Neuronal stem cell (in vitro differentiated cells): ENCODE results near the gene LGMN.
"Not testable (repeated sequence)": the region's sequence is repeated elsewhere in the genome, so short reads cannot be mapped to it uniquely, and the experiment has no call there.

Experiments used
- DNase-seq: peaks from one replicate; pipeline ENCODE4 v3.0.0-alpha.2; 2013; ENCODE audit warnings: low spot score
- H2AFZ ChIP-seq: one replicate; pipeline ENCODE4 v1.6.1; 2013; ENCODE audit warnings: mild to moderate bottlenecking, low read length, inconsistent platforms
- H2AK5ac ChIP-seq: 2 replicates; pipeline ENCODE4 v1.6.1; 2013; ENCODE audit warnings: low read depth, mild to moderate bottlenecking, inconsistent platforms, low read length, moderate library complexity, mixed read lengths
- H2BK120ac ChIP-seq: 2 replicates; pipeline ENCODE4 v1.6.1; 2013; ENCODE audit warnings: low read depth, mild to moderate bottlenecking, inconsistent platforms, low read length, moderate library complexity, mixed read lengths
- H2BK12ac ChIP-seq: one replicate; pipeline ENCODE4 v1.6.1; 2013; ENCODE audit warnings: low read length, inconsistent platforms
- H2BK15ac ChIP-seq: 2 replicates; pipeline ENCODE4 v1.6.1; 2013; ENCODE audit warnings: mild to moderate bottlenecking, low read length, inconsistent platforms, mixed read lengths
- H2BK5ac ChIP-seq: one replicate; pipeline ENCODE4 v1.6.1; 2013; ENCODE audit warnings: inconsistent platforms, mild to moderate bottlenecking, low read length, moderate library complexity
- H3K14ac ChIP-seq: one replicate; pipeline ENCODE4 v1.6.1; 2013; ENCODE audit warnings: low read length, inconsistent platforms
- H3K18ac ChIP-seq: 2 replicates; pipeline ENCODE4 v1.6.1; 2013; ENCODE audit warnings: low read length, inconsistent platforms
- H3K23ac ChIP-seq: 2 replicates; pipeline ENCODE4 v1.6.1; 2013; ENCODE audit warnings: low read depth, mild to moderate bottlenecking, mixed read lengths, low read length, inconsistent platforms; ENCODE audit not compliant: poor library complexity
- H3K27ac ChIP-seq: replicated peaks from 3 replicates; pipeline ENCODE4 v1.5.1; 2013; ENCODE audit warnings: low read length, inconsistent platforms
- H3K27me3 ChIP-seq, 3 experiments: 2 replicates each; pipeline ENCODE4 v1.6.1; 2013; ENCODE audit warnings: low read length in 3 of 3, mild to moderate bottlenecking in 2 of 3, inconsistent platforms in 1 of 3, low read depth in 1 of 3, mixed read lengths in 1 of 3, moderate library complexity in 1 of 3; ENCODE audit not compliant: control insufficient read depth in 3 of 3, insufficient read depth in 3 of 3
- H3K36me3 ChIP-seq, 2 donors: replicated peaks in 1 of 2; 2 replicates each; pipeline ENCODE4 v1.6.1; 2013; ENCODE audit warnings: low read length in 2 of 2; ENCODE audit not compliant: control insufficient read depth in 2 of 2, insufficient read depth in 2 of 2
- H3K4ac ChIP-seq: 2 replicates; pipeline ENCODE4 v1.6.1; 2013; ENCODE audit warnings: inconsistent platforms, mild to moderate bottlenecking, low read length, moderate library complexity
- H3K4me1 ChIP-seq, 2 donors: 1 replicate in 1 of 2; 2 replicates in 1 of 2; pipeline ENCODE4 v1.6.1; 2013; ENCODE audit warnings: low read length in 2 of 2, low read depth in 1 of 2; ENCODE audit not compliant: control insufficient read depth in 2 of 2, insufficient read depth in 1 of 2
- H3K4me2 ChIP-seq: one replicate; pipeline ENCODE4 v1.6.1; 2013; ENCODE audit warnings: mild to moderate bottlenecking, low read length, inconsistent platforms; ENCODE audit not compliant: insufficient read depth, poor library complexity, severe bottlenecking
- H3K4me3 ChIP-seq, 2 donors: 2 replicates each; pipeline ENCODE4 v1.5.1; 2013; ENCODE audit warnings: low read length in 2 of 2, mild to moderate bottlenecking in 2 of 2, inconsistent platforms in 1 of 2, moderate library complexity in 1 of 2
- H3K79me1 ChIP-seq: one replicate; pipeline ENCODE4 v1.6.1; 2013; ENCODE audit warnings: low read depth, mild to moderate bottlenecking, inconsistent platforms, low read length, moderate library complexity
- H3K9ac ChIP-seq: one replicate; pipeline ENCODE4 v1.6.1; 2013; ENCODE audit warnings: mild to moderate bottlenecking, low read depth, low read length, inconsistent platforms; ENCODE audit not compliant: poor library complexity
- H3K9me3 ChIP-seq, 2 donors: replicated peaks in 1 of 2; 2 replicates each; pipeline versions ENCODE3 to v1.6.1; 2013; ENCODE audit warnings: low read length in 2 of 2, mild to moderate bottlenecking in 2 of 2, inconsistent platforms in 1 of 2, low read depth in 1 of 2, mixed read lengths in 1 of 2, moderate library complexity in 1 of 2; ENCODE audit not compliant: control insufficient read depth in 2 of 2, insufficient read depth in 1 of 2
- H4K8ac ChIP-seq: one replicate; pipeline ENCODE4 v1.6.1; 2013; ENCODE audit warnings: low read depth, mild to moderate bottlenecking, inconsistent platforms, low read length, moderate library complexity
- H4K91ac ChIP-seq: one replicate; pipeline ENCODE4 v1.6.1; 2013; ENCODE audit warnings: low read length, low read depth, mild to moderate bottlenecking, inconsistent platforms; ENCODE audit not compliant: poor library complexity
- WGBS, 2 donors: extraction: QIAGEN DNeasy Blood & Tissue Kit; methylation state at CpG; one replicate each; pipeline ENCODE4 v1.1.7; 2013; ENCODE audit warnings: missing lambda C conversion rate in 2 of 2, mixed read lengths in 1 of 2; ENCODE audit not compliant: insufficient read length in 2 of 2, insufficient replicate concordance in 1 of 2; ENCODE audit errors: extremely low coverage in 2 of 2; 5-methylcytosine and 5-hydroxymethylcytosine counted together

The LGMN gene

GRCh38 chr14:92714739-92715307, 33.6 kb downstream of the LGMN start:
- H3K4me3 ChIP-seq, H3K4me2 ChIP-seq, H4K91ac ChIP-seq, H3K4ac ChIP-seq, H2BK120ac ChIP-seq, H2AFZ ChIP-seq, H2BK15ac ChIP-seq, H2BK5ac ChIP-seq, H3K27ac ChIP-seq, H3K27me3 ChIP-seq, H4K8ac ChIP-seq, H3K9me3 ChIP-seq, H3K9ac ChIP-seq, H3K79me1 ChIP-seq, H2AK5ac ChIP-seq, H3K18ac ChIP-seq, H3K4me1 ChIP-seq, H2BK12ac ChIP-seq, H3K14ac ChIP-seq: not testable (repeated sequence)
- Histone ChIP-seq H3K36me3 (peaks cover 5 to 28% of the 10 kb centered on the region in 2 donors), H3K23ac (peak overlapping the region; percentile 34)
- WGBS, 2 donors = no CpG with 5 or more reads among the region's 7 CpGs
- peak; percentile 64 for DNase-seq

GRCh38 chr14:92712654-92713051, 35.8 kb downstream of the LGMN start:
- no CpG with 5 or more reads among the region's 8 CpGs for WGBS, 2 donors

GRCh38 chr14:92711976-92712653, 36.3 kb downstream of the LGMN start:
- Histone ChIP-seq H2AK5ac (no peak overlapping the region), H2BK12ac (no peak overlapping the region), H3K4me1 (peaks cover 0 to 2% of the 10 kb centered on the region in 2 donors), H3K9ac (no peak overlapping the region), H3K79me1 (peaks cover 2% of the 10 kb centered on the region), H3K4ac (no peak overlapping the region), H3K27ac (no peak overlapping the region), H2BK15ac (no peak overlapping the region), H3K36me3 (peaks cover 9 to 39% of the 10 kb centered on the region in 2 donors), H2AFZ (no peak overlapping the region), H3K4me3 (no peak overlapping the region), H4K8ac (no peak overlapping the region), H3K4me2 (no peak overlapping the region), H3K14ac (no peak overlapping the region), H3K18ac (no peak overlapping the region), H3K27me3 (no peaks in the 10 kb centered on the region), H3K9me3 (no peaks in the 10 kb centered on the region), H4K91ac (no peak overlapping the region), H3K23ac (no peak overlapping the region), H2BK120ac (no peak overlapping the region), H2BK5ac (no peak overlapping the region)
- DNase-seq = no peak
- WGBS, 2 donors = no CpG with 5 or more reads among the region's 7 CpGs

More at GRCh38 chr14:92712654-92713051, 35.8 kb downstream of the LGMN start:
- H3K14ac ChIP-seq = no peak overlapping the region
- no peak overlapping the region for H2BK5ac ChIP-seq
- no peaks in the 10 kb centered on the region for H3K9me3 ChIP-seq
- no peak overlapping the region for H2AFZ ChIP-seq
- H2BK120ac ChIP-seq = no peak overlapping the region
- no peak overlapping the region for H3K4me2 ChIP-seq
- no peak overlapping the region for H3K23ac ChIP-seq
- H3K4ac ChIP-seq = no peak overlapping the region
- H3K18ac ChIP-seq = no peak overlapping the region
- H3K4me3 ChIP-seq = no peak overlapping the region
- no peaks in the 10 kb centered on the region for H3K27me3 ChIP-seq
- H2BK12ac ChIP-seq = no peak overlapping the region
- no peak overlapping the region for H3K9ac ChIP-seq
- no peak overlapping the region for H3K27ac ChIP-seq
- DNase-seq = no peak
- H2BK15ac ChIP-seq = no peak overlapping the region
- no peak overlapping the region for H2AK5ac ChIP-seq
- peaks cover 2% of the 10 kb centered on the region for H3K79me1 ChIP-seq
- H4K91ac ChIP-seq = no peak overlapping the region
- H3K4me1 ChIP-seq = peaks cover 0 to 2% of the 10 kb centered on the region in 2 donors
- peaks cover 7 to 36% of the 10 kb centered on the region in 2 donors for H3K36me3 ChIP-seq
- H4K8ac ChIP-seq = no peak overlapping the region

GRCh38 chr14:92710001-92710341, 38.5 kb downstream of the LGMN start:
- Histone ChIP-seq H4K91ac (no peak overlapping the region), H2BK120ac (no peak overlapping the region), H3K4ac (no peak overlapping the region), H2BK5ac (no peak overlapping the region), H4K8ac (no peak overlapping the region), H3K18ac (no peak overlapping the region), H3K36me3 (peaks cover 17 to 46% of the 10 kb centered on the region in 2 donors), H3K9me3 (no peaks in the 10 kb centered on the region), H2BK15ac (no peak overlapping the region), H3K9ac (peak overlapping the region; percentile 47), H3K4me3 (no peak overlapping the region), H3K27me3 (no peaks in the 10 kb centered on the region), H2AK5ac (no peak overlapping the region), H3K27ac (no peak overlapping the region), H2AFZ (no peak overlapping the region), H3K4me1 (peaks cover 0 to 2% of the 10 kb centered on the region in 2 donors), H2BK12ac (no peak overlapping the region), H3K23ac (no peak overlapping the region), H3K79me1 (no peaks in the 10 kb centered on the region), H3K14ac (no peak overlapping the region), H3K4me2 (no peak overlapping the region)
- WGBS, 2 donors = no CpG with 5 or more reads among the region's 5 CpGs
- no peak for DNase-seq
